Lung (tissue), 12 donors: Measurements from ENCODE around the gene FYN. TPM values are rescaled to one million over a fixed set of nuclear protein-coding genes. Genes with fewer than 3 reads are reported as not detected.

Source experiments
- ATAC-seq: fragments of 200-7000 bp; cut with Tn5 transposase; one replicate; pipeline ENCODE4 v1.9.1; 2020; ENCODE audit warnings: moderate number of reproducible peaks; ENCODE audit not compliant: insufficient read depth, low FRiP score
- DNase-seq, 3 donors: peaks; one replicate each; pipeline ENCODE4 v3.0.0-alpha.2; 2013 to 2017
- H3K27ac ChIP-seq, 2 donors: one replicate each; pipeline ENCODE4 v1.5.1; 2013; ENCODE audit warnings: mild to moderate bottlenecking in 2 of 2, moderate library complexity in 2 of 2, control low read depth in 1 of 2, inconsistent platforms in 1 of 2, low read depth in 1 of 2, low read length in 1 of 2
- H3K27me3 ChIP-seq, 3 donors: one replicate each; pipeline ENCODE4 v1.5.1; 2013; ENCODE audit warnings: low read length in 2 of 3; ENCODE audit not compliant: control insufficient read depth in 3 of 3, insufficient read depth in 3 of 3
- H3K36me3 ChIP-seq, 4 donors: one replicate each; pipeline ENCODE4 v1.5.1; 2013; ENCODE audit warnings: low read length in 4 of 4, mild to moderate bottlenecking in 1 of 4, moderate library complexity in 1 of 4; ENCODE audit not compliant: control insufficient read depth in 4 of 4, insufficient read depth in 4 of 4
- H3K4me1 ChIP-seq, 5 donors: one replicate each; pipeline ENCODE4 v1.5.1; 2013; ENCODE audit warnings: low read length in 5 of 5, mild to moderate bottlenecking in 2 of 5, moderate library complexity in 1 of 5; ENCODE audit not compliant: control insufficient read depth in 5 of 5, insufficient read depth in 5 of 5
- H3K4me3 ChIP-seq: one replicate; pipeline ENCODE4 v1.5.1; 2013; ENCODE audit warnings: mild to moderate bottlenecking, control low read depth, moderate library complexity
- H3K9ac ChIP-seq, 2 donors: one replicate each; pipeline ENCODE4 v1.5.1; 2013; ENCODE audit warnings: low read length in 2 of 2, control low read depth in 1 of 2; ENCODE audit not compliant: insufficient read depth in 1 of 2
- H3K9me3 ChIP-seq, 4 donors: one replicate each; pipeline ENCODE4 v1.5.1; 2013; ENCODE audit warnings: low read length in 3 of 4, mild to moderate bottlenecking in 1 of 4, moderate library complexity in 1 of 4; ENCODE audit not compliant: control insufficient read depth in 4 of 4, insufficient read depth in 3 of 4
- WGBS, 2 donors: extraction: QIAGEN DNeasy Blood & Tissue Kit; methylation state at CpG; one replicate each; pipeline ENCODE4 v1.1.7; 2013; 5-methylcytosine and 5-hydroxymethylcytosine counted together
- polyA plus RNA-seq, 2 donors: library from polyadenylated mRNA; stranded (reverse); fragments of 200-250 nt; gene quantifications; one replicate each; pipeline ENCODE4 v1.2.1, GENCODE V29; 2013
- total RNA-seq, 2 donors: library from RNA; depleted of rRNA in 1 of 2; stranded (reverse); fragments of >200 nt in 1 of 2; gene quantifications; one replicate each; pipeline ENCODE4 v1.2.1, GENCODE V29; 2014 to 2021
- TF ChIP-seq, protein P1 (sequence below): IDR thresholded peaks from 2 replicates; pipeline ENCODE4 v1.5.1; 2012; ENCODE audit warnings: mild to moderate bottlenecking; ENCODE audit errors: control extremely low read depth, extremely low read depth
- donor health status: control.
- donor health status: control.
- donor health status: Bipolar disorder and iron deficiency.
- donor health status: healthy.
- donor health status: DM: yes; HTN: yes; CAD: no.

The FYN gene
- total and polyA plus RNA-seq, 4 donors, result 27.3 to 157 (median 71.0) TPM

DNA sequence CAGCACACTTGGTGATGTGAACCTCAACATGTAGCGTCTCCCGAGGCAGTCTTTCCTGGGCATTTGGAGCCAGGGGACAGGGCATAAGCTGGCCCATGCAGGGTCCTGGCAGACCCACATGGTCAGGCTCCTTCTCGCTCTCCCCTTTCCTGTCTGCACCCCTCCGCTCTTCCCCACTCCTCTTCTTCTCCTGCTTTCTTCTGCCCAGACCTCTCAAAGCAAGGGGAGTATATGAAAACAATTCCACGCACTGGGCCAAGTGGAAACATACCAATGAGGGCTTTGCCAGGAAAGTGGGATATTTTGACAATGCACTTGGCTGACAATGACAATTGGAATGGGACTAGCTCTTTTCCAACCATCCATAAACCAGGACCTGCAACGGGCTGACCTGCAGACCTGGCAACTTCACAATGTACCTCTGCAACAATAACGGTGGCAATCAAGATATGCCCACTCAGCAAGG is 208.7 kb downstream of the FYN start:
- Histone ChIP-seq H3K4me3 (no peak overlapping the region), H3K27me3 (no peaks in the 10 kb centered on the region), H3K9ac (no peak overlapping the region), H3K9me3 (peaks cover 0 to 2% (median 0%) of the 10 kb centered on the region in 4 donors), H3K36me3 (no peaks in the 10 kb centered on the region), H3K27ac (peak overlapping the region in 1 of 2 donors; percentile 65), H3K4me1 (peaks cover 6 to 63% (median 38%) of the 10 kb centered on the region in 5 donors)
- TF ChIP-seq, protein P1, sequence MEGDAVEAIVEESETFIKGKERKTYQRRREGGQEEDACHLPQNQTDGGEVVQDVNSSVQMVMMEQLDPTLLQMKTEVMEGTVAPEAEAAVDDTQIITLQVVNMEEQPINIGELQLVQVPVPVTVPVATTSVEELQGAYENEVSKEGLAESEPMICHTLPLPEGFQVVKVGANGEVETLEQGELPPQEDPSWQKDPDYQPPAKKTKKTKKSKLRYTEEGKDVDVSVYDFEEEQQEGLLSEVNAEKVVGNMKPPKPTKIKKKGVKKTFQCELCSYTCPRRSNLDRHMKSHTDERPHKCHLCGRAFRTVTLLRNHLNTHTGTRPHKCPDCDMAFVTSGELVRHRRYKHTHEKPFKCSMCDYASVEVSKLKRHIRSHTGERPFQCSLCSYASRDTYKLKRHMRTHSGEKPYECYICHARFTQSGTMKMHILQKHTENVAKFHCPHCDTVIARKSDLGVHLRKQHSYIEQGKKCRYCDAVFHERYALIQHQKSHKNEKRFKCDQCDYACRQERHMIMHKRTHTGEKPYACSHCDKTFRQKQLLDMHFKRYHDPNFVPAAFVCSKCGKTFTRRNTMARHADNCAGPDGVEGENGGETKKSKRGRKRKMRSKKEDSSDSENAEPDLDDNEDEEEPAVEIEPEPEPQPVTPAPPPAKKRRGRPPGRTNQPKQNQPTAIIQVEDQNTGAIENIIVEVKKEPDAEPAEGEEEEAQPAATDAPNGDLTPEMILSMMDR, result no peak
- DNase-seq (peak in 2 of 3 donors; percentile 27 to 39), ATAC-seq (no peak)
- WGBS, 2 donors, result 77 to 93% methylated on average over 7 of the region's 7 CpGs

DNA sequence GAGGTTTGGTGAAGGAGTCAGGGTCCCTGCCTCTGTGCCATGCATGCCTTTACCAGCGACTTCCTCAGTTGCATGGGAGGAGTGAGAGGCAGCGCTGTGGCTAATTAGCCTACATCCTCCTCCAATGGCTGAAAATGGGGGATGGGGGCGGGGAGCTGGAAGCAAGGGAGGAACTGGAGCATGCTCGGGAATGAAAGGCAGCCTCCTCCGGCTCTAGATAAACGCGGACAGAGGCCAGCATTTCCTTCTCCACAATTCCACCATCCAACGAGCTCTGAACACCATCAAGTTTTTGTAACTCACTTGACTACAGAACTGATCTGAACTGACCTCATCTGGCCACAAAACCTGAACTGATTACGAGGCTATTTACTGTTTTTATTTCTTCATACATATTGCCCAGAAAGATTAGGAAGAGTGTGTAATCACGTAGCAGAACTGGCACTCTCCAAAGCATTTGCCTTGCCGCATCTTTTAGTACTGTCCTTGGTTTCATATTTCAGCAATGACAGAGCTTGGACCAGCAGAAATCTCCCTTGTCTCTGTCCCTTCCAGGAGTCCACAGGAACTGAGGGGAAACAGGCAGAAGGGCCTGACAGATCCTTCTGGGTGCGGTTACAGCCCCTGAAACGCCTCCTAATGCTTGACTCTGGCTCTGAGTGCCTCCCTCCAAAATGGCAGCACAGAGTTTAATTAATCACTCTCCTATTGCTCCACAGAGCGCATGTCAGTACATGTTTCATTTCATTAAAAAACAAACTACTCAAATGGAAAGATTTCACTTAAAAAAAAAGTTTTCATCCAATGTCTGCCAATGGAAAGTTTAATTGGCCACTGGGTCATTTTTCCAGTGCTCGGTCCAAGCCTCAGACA is 209.3 kb downstream of the FYN start:
- Histone ChIP-seq H3K9ac (no peak overlapping the region), H3K9me3 (peaks cover 0 to 2% (median 0%) of the 10 kb centered on the region in 4 donors), H3K27ac (peak overlapping the region in 1 of 2 donors; percentile 65), H3K27me3 (no peaks in the 10 kb centered on the region), H3K4me1 (peaks cover 6 to 63% (median 38%) of the 10 kb centered on the region in 5 donors), H3K4me3 (no peak overlapping the region), H3K36me3 (no peaks in the 10 kb centered on the region)
- WGBS, 2 donors, result 60 to 66% methylated on average over 15 of the region's 15 CpGs
- TF ChIP-seq, protein P1, result no peak
- DNase-seq (peak; percentile 83 to 91 (median 90)), ATAC-seq (no peak)

DNA sequence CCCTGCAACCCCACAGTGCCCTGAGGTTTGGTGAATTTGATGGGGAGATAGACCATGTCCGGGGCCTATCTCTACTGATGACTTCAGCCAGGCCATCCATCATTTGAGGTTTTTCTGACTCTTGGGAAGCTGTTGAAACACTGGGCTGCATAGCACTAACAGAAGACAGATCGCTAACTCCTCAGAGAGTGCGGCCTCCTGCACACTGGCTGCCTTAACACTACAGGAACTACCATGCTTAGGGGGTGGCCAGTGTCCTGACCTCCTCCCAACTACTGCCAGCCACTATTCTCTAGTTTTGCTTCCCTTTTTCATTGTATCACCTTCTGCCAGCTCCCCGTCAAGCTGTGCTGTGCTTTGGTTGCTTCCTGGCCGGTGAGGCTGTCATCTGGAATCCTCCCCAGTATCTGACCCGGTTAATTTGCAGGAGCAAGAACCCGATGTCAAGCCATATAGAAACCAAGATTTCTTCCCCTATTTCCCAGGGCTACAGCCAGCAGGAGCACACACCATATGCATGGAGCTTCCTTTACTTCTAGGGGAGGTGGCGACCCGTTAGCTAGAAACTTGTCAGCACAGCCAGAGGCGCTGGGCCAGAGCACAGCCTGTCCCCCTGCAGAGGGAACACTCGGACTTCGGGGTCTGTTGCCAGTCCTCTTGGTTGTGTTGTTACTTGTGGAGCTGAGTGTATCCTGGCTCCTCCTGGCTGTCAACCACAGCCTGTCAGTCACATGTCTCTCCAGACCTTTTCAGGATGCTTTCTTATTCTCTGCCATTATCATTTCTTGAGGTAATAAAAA is 210.3 kb downstream of the FYN start:
- Histone ChIP-seq H3K27ac (peak overlapping the region; percentile 30 to 36), H3K4me3 (no peak overlapping the region), H3K36me3 (no peaks in the 10 kb centered on the region), H3K9me3 (peaks cover 0 to 2% (median 0%) of the 10 kb centered on the region in 4 donors), H3K27me3 (no peaks in the 10 kb centered on the region), H3K4me1 (peaks cover 6 to 55% (median 31%) of the 10 kb centered on the region in 5 donors), H3K9ac (no peak overlapping the region)
- ATAC-seq, result no peak
- TF ChIP-seq, protein P1, result no peak
- 52 to 62% methylated on average over 12 of the region's 12 CpGs for WGBS, 2 donors
- peak; percentile 42 to 66 (median 50) for DNase-seq
